NB4 (cell line): ENCODE data around the gene TRAPPC3L.

Experiments
- DNase-seq: peaks from one replicate; pipeline ENCODE4 v3.0.0; 2010; ENCODE audit warnings: low read depth
- H3K4me3 ChIP-seq: one replicate; pipeline ENCODE4 v1.5.1; 2011; ENCODE audit warnings: mild to moderate bottlenecking, low read depth, low read length, moderate library complexity
- MYC ChIP-seq: IDR thresholded peaks from 2 replicates; pipeline ENCODE4 v1.6.1; 2011; ENCODE audit warnings: low read depth, low read length
- POLR2A ChIP-seq: IDR thresholded peaks from 2 replicates; pipeline ENCODE4 v1.6.1; 2011; ENCODE audit warnings: mild to moderate bottlenecking; ENCODE audit not compliant: insufficient read length; ENCODE audit errors: extremely low read depth
- TF ChIP-seq, protein P1 (sequence below): IDR thresholded peaks from 2 replicates; pipeline ENCODE4 v1.6.1; 2011; ENCODE audit warnings: low read depth, low read length
- TF ChIP-seq, protein P2 (sequence below): IDR thresholded peaks from one replicate; pipeline ENCODE4 v1.5.1; 2012; ENCODE audit warnings: low read depth, low read length

TRAPPC3L gene

GRCh38 chr6:116467514-116467913 is 78.0 kb downstream of the TRAPPC3L start:
- no peak for DNase-seq
- TF ChIP-seq, protein P1, sequence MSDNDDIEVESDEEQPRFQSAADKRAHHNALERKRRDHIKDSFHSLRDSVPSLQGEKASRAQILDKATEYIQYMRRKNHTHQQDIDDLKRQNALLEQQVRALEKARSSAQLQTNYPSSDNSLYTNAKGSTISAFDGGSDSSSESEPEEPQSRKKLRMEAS: no peak
- no peak for TF ChIP-seq POLR2A
- no peak for TF ChIP-seq MYC
- TF ChIP-seq, protein P2, sequence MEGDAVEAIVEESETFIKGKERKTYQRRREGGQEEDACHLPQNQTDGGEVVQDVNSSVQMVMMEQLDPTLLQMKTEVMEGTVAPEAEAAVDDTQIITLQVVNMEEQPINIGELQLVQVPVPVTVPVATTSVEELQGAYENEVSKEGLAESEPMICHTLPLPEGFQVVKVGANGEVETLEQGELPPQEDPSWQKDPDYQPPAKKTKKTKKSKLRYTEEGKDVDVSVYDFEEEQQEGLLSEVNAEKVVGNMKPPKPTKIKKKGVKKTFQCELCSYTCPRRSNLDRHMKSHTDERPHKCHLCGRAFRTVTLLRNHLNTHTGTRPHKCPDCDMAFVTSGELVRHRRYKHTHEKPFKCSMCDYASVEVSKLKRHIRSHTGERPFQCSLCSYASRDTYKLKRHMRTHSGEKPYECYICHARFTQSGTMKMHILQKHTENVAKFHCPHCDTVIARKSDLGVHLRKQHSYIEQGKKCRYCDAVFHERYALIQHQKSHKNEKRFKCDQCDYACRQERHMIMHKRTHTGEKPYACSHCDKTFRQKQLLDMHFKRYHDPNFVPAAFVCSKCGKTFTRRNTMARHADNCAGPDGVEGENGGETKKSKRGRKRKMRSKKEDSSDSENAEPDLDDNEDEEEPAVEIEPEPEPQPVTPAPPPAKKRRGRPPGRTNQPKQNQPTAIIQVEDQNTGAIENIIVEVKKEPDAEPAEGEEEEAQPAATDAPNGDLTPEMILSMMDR: no peak
- no peak overlapping the region for H3K4me3 ChIP-seq

- TF ChIP-seq, protein P2: no peak
- no peak for TF ChIP-seq MYC
- TF ChIP-seq, protein P1: no peak
Measured at GRCh38 chr6:116467096-116467495, 78.4 kb downstream of the TRAPPC3L start.

GRCh38 chr6:116465246-116465645 is 80.2 kb downstream of the TRAPPC3L start:
- peak overlapping the region; percentile 19 for H3K4me3 ChIP-seq
- peak; percentile 69 for DNase-seq
- no peak for TF ChIP-seq POLR2A
- TF ChIP-seq, protein P1: no peak
- TF ChIP-seq, protein P2: no peak
- TF ChIP-seq MYC: no peak

More at GRCh38 chr6:116467096-116467495, 78.4 kb downstream of the TRAPPC3L start:
- H3K4me3 ChIP-seq: no peak overlapping the region
- DNase-seq: no peak

- no peak overlapping the region for H3K4me3 ChIP-seq
- TF ChIP-seq MYC: no peak
- TF ChIP-seq, protein P2: no peak
- TF ChIP-seq, protein P1: no peak
- no peak for TF ChIP-seq POLR2A
- DNase-seq: no peak
Measured at GRCh38 chr6:116463301-116463700, 82.2 kb downstream of the TRAPPC3L start.

- TF ChIP-seq POLR2A (no peak), MYC (no peak)
- TF ChIP-seq, protein P1: no peak
- TF ChIP-seq, protein P2: no peak
- peak; percentile 45 for DNase-seq
- peak overlapping the region; percentile 27 for H3K4me3 ChIP-seq
Measured at GRCh38 chr6:116461932-116462885, 83.3 kb downstream of the TRAPPC3L start.
